GM19395 (cell line): Measurements from ENCODE around the gene ITPK1.

Source experiments
- ATAC-seq: cut with Tn5 transposase; IDR thresholded peaks from one replicate; pipeline ENCODE4 v1.9.1; 2021; ENCODE audit warnings: mild to moderate bottlenecking, moderate library complexity; ENCODE audit not compliant: unreplicated experiment

Gene ITPK1

DNA sequence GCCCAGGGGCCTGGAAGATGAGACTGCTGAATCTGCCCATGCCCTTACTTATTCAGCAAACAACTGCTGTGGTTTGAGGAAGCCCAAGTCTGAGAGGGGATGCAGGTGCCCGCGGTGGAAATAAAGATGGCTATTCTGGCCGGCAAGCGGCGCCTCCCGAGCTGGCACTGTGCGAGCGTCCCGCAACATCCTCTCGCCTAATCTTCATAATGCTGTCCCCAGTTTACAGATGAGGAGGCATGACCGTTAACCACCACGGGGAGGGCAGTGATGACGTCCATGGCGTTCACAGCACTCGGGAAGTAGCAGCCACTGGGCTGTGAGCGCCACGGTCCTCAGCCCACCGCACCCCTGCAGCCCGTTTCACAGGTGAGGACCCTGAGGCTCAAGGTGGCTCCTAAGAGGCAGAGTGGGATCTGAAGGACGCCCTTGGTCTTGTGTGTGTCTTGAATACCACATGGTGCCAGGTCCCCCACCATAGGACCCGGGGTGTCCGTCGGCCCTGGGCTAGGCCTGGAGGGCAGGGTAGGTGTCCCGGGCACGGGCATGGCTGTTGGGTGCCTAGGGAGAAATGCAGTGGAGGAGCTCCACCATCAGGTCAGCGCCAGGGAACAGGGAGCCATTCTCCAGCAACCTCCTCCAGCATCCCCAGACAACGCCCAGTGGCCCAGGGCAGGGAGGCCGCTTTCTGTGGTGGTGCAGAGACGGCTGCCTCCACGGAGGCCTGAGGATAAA is 172.6 kb downstream of the ITPK1 start:
- ATAC-seq: no peak

DNA sequence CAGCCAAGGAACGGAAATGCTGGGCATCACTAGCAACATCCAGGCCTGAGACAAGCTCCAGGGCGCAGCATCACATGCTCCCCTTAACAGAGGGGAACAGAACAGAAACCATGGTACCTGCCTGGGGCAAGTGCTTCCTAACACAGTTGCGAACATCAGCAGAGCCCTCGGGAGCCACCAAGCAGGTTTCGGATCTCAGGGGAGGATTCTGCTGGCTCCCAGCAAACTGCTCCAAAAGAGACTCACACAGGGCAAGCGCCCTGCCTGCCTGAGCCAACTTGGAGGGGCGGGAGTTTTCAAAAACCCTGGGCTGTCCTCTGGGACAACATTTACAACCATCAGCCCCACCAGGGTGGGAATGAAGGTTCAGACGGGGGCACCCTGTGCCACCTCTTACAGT is 173.1 kb downstream of the ITPK1 start:
- no peak for ATAC-seq

DNA sequence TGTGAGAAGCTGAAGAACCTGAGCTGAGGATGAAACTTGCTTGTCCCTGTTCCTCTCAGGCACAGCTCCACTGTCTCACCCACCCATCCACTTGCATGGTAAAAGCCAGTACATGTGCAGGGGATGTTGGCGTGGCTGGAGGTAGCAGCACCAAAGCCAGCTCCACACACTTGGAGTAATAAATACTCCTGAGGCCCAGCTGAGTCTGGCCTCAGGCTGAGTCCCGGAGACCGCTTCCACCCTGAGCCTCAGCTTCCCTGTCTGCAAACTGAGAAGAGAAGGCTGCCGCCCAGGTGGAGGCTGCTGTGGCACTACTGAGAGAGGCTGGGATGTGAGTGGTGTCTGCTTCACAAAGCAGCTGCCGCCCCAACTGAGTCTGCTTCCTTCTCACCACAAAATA is 173.6 kb downstream of the ITPK1 start:
- no peak for ATAC-seq

DNA sequence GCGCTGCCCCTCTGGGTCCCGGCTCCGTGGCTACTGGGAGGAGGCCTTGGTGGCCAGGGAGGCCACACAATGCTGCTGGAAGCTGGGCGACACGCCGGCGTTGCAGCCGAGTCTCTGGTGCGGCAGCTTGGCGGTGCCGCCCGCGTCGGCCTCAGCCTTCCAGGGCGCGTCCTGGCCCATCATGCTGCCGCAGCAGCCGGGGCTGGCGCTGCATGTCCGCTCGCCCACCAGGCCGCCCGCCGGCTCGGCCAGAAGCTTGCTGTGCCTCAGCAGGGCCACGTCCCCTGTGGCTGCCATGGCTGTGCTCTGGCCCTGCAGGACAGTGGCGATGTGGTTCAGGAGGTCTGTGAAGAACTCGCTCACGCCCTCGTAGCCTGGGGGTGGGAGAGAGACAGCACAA is 174.2 kb downstream of the ITPK1 start:
- no peak for ATAC-seq

DNA sequence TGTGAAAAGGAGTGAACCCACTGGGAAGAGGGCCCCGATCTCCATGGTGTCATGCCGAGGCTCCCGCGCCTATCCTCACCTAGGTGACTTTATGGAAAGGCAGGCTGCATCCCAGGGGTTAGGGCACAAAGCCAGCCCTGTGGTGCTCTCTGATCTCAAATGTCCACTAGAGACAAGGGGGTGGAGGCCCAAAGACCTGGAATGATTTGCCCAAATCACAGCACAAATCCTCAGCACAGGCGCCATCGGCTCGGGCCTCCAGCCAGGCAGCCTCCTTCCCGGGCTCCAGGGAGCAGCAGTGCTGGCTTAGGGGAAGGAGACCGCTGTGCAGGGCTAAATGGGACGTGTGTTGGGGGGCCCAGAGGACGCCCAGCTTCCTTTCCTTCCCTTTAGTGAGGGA is 175.2 kb downstream of the ITPK1 start:
- ATAC-seq: no peak

DNA sequence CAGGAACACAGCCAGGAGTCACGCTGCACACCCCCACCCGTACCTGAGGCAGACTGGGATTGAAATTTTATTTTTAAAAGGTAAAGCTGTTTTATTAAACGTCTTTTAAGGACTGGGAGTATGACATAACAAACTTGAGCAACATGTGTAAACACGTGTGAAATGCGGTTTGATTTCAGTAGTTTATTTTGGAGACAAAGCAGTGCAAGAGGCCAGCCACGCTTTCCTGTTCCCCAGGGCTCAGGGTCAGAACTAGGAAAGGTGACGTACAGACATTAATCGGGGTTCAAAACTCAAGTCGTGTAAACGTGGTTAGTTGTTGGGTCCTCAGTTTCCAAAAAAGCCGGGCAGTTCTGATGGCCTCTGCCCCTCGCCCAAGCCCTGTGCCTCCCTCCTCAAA is 176.0 kb downstream of the ITPK1 start:
- no peak for ATAC-seq

DNA sequence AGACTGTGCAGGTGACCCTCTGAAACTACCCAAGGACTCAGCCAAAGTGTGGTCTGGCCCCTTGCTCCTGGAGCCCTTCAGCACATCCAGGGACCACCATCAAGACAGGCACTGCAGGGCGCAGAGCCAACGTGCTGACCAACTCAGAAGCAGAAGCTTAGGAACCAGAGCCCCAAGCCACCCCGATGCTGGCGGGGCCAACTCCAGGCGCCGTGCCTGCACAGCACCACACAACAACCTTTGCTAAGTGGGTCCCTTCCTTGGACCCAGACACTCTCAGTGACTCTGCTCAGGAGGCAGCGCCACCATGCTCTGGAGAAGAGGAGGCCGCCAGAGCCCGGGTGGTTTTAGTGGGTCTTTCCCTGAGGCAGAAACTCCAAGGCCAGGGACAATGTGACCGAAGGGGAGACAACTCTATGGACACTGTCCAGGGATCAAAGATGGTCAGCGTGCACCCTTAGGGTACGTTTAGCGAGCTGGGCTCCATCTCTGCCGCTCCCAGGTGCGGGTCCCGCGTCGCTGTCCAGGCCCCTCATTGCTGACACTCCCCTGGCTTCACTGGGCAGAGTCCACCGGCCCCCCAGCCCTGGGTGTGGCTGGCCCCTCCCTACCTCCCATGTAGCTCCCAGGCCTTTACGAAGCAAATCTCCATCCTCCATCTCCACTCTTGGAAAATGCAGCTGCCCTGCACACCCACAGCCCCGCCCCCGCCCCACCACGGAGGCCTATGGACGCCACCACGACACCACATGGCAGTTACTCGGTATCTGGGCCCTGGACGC is 176.6 kb downstream of the ITPK1 start:
- ATAC-seq: no peak

DNA sequence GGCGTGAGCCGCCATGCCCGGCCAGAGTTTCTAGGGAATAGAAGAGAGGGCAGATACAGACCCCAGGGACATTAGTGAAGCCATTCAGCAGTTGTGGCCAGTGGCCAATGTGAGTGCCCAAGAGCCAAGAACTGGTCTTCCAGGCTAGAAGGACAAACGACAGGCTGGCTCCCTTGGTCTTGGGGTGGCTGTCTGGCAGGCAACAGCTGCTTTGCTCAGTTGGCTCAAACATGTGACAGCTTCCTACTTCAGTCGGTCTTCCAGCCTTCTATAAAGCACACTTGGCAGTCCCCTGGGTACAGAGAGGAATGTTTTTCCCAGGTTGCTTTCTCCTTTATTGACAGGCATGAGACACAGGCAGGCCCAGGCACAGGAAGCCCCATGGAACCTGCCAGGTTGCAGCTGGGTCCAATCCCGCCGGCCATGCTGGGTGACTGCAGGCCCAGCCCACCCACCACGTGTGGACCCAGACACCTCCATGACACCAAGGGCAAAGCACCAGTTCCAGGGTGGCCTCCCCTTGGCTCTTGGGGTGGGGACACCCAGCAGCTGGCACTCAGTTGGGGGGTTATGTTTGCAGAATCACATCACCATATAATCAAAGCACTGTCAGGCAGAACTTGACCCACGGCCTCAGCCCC is 177.4 kb downstream of the ITPK1 start:
- no peak for ATAC-seq

DNA sequence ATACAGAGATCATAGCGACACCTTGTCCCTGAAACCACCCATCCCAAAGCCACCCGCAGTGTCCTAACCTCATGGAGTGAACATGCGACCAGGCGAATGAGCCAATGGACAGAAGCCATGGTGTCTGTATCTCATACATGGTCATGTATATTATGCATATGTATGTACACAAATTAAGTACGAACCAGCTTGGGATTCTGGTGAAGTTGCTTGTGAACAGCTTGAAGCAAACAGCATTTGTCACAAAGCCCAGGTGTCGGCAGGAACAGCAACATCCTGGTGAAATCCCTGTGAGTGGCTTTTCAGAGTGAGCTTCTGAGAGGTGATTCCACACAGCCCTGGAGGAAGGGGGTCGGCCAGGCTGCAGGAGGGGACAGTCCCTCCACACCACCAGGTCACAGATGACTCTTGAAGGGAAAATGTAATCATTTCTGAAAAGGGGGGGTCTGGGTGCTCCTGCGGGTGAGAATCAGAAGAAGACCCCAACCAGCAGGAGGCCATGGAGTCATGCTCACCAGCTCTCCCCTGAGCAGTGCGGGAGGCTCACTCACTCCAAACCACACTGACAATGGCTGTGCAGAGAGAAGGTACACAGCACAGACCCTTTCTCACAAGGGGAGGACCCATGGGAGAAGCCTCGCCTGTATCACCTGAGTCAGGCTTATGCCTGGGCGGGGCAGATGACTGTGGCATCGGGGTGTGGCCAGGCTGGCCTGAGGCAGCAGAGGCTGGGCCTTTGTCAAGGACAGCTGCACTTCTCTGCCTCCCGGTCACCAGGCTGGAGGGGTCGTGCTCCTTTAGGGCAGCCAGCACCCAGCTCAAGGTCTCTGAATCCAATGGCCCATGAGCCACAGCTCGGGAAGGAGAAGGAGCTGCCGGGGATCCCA is 178.4 kb downstream of the ITPK1 start:
- no peak for ATAC-seq

DNA sequence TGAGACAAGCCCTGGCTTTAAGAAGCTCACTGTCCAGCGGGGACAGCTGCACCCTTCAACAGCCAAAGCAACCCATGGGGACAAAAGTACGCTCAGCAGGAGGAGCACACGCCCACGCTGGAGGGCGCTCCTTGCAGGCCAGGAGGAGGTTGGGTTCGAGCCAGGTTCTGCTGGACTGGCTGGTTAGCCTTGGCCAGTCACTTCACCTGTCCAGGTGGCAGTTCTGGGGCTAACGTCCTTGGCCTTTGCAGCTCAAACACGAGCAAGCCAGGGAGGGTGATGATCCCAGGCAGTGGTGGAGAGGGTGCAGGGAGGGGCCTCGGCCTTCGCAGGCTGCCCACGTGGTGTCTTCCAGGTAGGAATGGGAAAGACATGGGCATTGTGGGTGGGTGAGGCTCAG is 179.6 kb downstream of the ITPK1 start:
- no peak for ATAC-seq

DNA sequence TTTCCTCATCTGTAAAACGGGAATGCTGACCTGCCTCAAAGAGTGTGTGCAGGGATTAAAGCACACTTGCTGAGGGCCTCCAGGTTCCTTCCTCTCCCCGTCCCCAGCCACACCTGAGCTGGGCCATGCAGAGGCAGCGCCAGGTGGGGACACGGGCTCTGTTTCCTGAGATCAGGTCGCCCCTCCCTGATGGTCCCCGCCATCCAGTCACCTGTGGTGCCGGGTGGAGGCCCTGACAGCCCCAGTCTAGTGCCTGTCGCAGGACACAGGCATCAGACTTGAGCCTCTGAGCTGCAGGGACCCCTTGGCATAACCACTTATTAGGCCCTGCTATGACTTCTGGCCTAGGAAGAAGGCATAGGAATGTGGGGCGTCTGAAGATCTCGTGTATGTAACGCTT is 180.3 kb downstream of the ITPK1 start:
- no peak for ATAC-seq

DNA sequence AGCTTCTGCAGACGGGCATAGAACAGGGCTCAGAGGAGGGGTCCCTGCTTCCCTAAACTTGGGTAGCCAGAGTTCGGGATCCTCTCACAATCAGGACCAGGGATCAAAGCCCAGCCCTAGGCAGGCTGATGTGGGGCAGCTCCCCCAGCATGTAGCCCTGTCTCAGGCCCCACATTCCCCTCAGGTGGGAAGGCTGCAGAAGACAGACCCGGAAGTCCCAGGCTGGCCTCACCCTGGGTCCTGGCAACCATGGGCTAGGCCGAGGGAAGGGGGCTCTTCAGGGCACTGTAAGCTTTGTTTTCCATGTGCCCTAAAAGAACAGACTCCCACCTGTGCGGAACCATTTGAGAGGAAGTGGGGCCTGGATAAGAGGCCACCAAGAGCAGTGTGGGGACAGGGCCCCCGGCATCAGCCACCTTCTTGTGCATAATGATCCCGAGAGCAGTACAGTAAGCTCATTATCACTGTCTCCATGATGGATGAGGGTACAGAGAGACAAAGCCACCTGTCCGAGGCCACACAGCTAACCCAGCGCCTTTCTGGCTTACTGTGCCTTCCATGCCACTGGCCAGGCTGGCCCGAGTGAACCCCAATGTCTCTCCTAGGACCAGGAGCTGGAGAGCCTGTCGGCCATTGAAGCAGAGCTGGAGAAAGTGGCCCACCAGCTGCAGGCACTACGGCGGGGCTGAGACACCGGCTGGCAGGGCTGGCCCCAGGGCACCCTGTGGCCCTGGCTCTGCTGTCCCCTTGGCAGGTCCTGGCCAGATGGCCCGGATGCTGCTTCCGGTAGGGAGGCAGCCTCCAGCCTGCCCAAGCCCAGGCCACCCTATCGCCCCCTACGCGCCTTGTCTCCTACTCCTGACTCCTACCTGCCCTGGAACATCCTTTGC is 181.3 kb downstream of the ITPK1 start:
- no peak for ATAC-seq

DNA sequence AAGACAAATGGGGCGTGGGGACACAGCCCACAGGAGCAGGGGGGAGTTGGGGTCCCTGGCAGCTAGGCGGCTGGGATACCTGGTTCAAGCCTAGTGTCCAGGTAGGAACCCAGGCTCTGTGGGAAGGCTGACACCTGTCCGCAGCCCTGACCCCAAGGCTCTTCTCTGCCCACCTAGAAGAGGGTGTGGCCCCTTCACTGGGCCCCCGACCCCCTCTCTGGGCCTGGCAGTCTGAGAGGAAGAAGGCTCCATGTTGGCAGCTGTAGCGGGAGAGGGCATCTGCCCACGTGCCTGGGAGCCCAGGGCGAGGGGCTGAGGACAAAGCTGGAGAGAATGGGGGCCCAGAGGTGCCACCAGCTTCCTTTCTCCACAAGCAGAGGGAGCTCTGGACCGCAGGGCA is 182.2 kb downstream of the ITPK1 start:
- no peak for ATAC-seq

DNA sequence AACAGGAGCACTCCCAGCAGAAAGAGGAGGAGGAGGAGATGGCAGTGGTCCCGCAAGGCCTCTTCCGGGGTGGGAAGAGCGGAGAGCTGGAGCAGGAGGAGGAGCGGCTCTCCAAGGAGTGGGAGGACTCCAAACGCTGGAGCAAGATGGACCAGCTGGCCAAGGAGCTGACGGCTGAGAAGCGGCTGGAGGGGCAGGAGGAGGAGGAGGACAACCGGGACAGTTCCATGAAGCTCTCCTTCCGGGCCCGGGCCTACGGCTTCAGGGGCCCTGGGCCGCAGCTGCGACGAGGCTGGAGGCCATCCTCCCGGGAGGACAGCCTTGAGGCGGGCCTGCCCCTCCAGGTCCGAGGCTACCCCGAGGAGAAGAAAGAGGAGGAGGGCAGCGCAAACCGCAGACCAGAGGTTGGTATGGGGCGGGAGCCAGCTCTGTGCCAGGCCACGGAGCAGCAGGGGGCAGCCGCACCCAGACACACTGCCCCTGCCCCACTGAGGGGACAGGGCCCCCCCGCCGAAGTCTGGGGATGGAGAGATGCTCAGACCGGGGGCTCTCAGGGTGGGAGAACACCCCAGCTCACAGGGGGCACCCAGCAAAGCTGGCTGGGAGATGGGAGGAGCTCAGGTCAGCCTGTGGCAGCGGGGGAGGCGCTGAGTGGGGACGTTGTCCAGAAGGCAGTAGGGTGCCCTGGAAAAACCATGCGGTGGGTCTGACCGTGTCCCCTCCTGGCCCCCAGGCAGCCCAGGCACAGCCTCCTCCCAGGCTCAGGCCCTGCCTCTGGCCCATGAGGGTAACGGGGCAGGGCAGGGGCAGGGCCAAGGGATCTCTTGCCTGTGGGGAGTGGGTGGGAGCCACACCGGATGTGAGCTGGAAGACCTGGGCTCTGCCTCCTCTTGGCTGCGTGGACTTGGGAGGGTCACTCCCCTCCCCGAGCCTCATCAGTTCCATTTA is 183.0 kb downstream of the ITPK1 start:
- ATAC-seq: no peak

DNA sequence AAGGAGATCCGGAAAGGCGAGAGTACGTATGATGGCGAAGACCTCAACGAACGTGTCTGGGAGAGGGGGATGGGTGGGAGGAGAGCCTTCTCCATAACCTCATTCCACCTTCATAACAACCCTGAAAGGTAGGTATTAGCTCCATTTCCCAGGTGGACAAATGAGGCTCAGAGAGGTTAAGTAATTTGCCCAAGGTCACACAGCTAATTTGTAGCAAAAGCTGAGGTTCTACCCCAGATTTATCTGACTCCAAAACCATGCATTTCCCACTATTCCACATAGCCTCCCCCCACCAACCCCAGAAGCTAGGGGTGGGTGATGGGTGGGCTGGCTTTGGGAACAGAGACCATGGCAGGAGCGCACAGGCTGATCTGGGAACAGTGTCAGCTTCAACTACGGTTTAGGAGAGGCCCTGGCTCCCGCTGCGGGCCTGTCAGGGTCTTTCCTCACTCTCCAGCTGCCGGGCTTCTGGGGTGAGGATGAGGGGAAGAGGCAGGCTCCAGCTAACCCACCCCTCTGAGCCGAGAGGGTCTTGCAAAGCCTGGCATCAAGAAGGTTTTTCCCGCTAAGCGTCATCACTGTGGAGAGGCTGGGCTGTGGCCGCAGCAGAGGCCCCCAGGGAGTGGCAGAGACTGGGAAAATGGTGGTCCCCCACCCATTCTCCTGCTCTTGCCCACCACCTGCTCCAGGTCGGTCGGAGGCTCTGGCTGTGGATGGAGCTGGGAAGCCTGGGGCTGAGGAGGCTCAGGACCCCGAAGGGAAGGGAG is 183.9 kb downstream of the ITPK1 start:
- no peak for ATAC-seq

DNA sequence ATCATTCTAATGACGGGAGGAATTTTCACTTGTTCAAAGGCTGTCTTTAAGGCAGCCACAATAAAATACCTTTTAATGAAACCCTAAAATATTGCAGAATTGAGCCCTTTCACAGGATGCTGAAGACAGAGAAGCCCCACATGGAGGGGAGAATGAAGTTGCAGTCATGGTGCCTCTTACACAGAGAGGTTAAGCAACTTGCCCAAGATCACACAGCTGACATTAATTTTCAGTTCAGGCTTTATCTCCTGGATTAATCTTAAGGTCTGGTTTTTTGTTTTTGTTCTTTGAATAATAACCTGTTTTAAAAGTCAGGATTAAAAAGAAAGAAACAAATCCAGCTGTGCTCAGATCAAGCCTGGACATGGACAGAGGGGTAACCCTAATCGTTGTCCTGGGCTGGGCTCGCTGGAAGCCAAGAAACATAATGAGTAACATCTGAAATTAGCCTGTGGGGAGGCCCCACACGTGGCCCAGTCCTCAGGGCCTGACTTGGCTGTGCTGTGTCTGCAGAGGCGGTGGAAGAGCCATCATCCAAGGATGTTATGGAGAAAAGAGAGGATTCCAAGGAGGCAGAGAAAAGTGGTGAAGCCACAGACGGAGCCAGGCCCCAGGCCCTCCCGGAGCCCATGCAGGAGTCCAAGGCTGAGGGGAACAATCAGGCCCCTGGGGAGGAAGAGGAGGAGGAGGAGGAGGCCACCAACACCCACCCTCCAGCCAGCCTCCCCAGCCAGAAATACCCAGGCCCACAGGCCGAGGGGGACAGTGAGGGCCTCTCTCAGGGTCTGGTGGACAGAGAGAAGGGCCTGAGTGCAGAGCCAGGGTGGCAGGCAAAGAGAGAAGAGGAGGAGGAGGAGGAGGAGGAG is 184.8 kb downstream of the ITPK1 start:
- no peak for ATAC-seq
